Measurements from ENCODE around the gene SMAD3. TPM values are rescaled to one million over a fixed set of nuclear protein-coding genes. Genes with fewer than 3 reads are reported as not detected.

Gene SMAD3
- total RNA-seq, 1 donor from 2014 or later: 28.1 TPM

GRCh38 chr15:67101911-67102598 lies 36.7 kb downstream of the SMAD3 start:
- intact Hi-C loops (cut with micrococcal nuclease): loop anchor here (1.0 to 2.0 kb wide), 9 partner anchors 11 to 139 kb away; no protein-coding TSS in a partner anchor
- H3K27me3 Mint-ChIP-seq (ENCODE audit: low read depth): no peaks in the 10 kb centered on the region
- no peak overlapping the region for H3K4me3 Mint-ChIP-seq (ENCODE audit: low read depth)
- H3K4me1 Mint-ChIP-seq (ENCODE audit: low read depth): peaks cover 61% of the 10 kb centered on the region
- DNase-seq (ENCODE audit: low spot score): peak; percentile 57
- peaks cover 38% of the 10 kb centered on the region for H3K36me3 Mint-ChIP-seq (ENCODE audit: low read depth)
- H3K27ac Mint-ChIP-seq: no peak overlapping the region
- H3K9me3 Mint-ChIP-seq: no peaks in the 10 kb centered on the region

DNA sequence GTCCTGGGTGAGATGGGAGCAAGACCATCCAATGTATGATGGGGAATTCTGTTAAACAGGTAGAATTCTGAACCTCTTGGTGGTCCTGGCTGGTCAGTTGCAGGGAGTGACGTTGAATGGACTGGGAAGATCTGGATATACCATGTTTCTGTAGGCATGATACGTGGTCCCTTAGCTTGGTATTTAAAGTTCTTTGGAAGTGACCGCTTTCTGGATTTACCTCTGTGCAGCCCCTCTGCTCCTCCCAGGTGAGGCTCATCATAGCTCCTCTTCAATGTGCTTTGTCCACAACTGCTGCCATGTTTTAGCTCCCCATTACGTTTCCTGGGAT lies 37.2 kb downstream of the SMAD3 start:
- no peaks in the 10 kb centered on the region for H3K27me3 Mint-ChIP-seq (ENCODE audit: low read depth)

DNA sequence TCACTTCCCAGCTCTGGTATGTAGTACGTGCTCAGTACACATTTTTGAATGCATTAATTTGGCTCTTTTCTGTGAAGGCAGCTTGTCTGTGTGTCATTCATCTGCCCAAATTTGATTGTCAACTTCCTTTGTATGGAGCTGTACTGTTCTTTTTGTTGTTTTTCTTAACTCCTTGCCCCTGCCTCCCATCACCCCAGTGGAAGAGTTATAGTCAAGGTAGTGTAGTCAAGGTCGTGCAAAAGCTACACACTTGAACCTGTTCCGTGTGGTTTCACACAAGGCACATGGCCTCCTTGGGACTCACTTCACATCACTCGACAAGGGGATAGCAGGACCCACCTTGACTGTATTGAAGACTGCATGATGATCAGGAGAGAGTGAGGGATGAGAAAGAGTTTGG lies 37.6 kb downstream of the SMAD3 start:
- intact Hi-C loops (cut with micrococcal nuclease): loop anchor here (2.0 kb wide), 1 partner anchor 44 kb away; no protein-coding TSS in a partner anchor
- peaks cover 35% of the 10 kb centered on the region for H3K36me3 Mint-ChIP-seq (ENCODE audit: low read depth)

More for the DNA sequence above, 37.2 kb downstream of the SMAD3 start:
- no peak overlapping the region for H3K4me3 Mint-ChIP-seq (ENCODE audit: low read depth)
- no peak overlapping the region for H3K27ac Mint-ChIP-seq
- no peak for DNase-seq (ENCODE audit: low spot score)
- H3K36me3 Mint-ChIP-seq (ENCODE audit: low read depth): peaks cover 34% of the 10 kb centered on the region
- intact Hi-C loops (cut with micrococcal nuclease): loop anchor here (1.0 to 2.0 kb wide), 4 partner anchors 19 to 139 kb away; no protein-coding TSS in a partner anchor
- H3K9me3 Mint-ChIP-seq: no peaks in the 10 kb centered on the region
- H3K4me1 Mint-ChIP-seq (ENCODE audit: low read depth): peaks cover 60% of the 10 kb centered on the region

GRCh38 chr15:67103432-67103831 lies 38.0 kb downstream of the SMAD3 start:
- peaks cover 37% of the 10 kb centered on the region for H3K36me3 Mint-ChIP-seq (ENCODE audit: low read depth)
- H3K9me3 Mint-ChIP-seq: no peaks in the 10 kb centered on the region
- H3K4me1 Mint-ChIP-seq (ENCODE audit: low read depth): peaks cover 60% of the 10 kb centered on the region
- intact Hi-C loops (cut with micrococcal nuclease): loop anchor here (2.0 kb wide), 1 partner anchor 43 kb away; no protein-coding TSS in a partner anchor
- DNase-seq (ENCODE audit: low spot score): no peak
- H3K27ac Mint-ChIP-seq: peak overlapping the region; percentile 72
- peak overlapping the region; percentile 27 for H3K4me3 Mint-ChIP-seq (ENCODE audit: low read depth)
- H3K27me3 Mint-ChIP-seq (ENCODE audit: low read depth): no peaks in the 10 kb centered on the region

More for the DNA sequence above, 37.6 kb downstream of the SMAD3 start:
- no peak overlapping the region for H3K4me3 Mint-ChIP-seq (ENCODE audit: low read depth)
- no peak overlapping the region for H3K27ac Mint-ChIP-seq
- DNase-seq (ENCODE audit: low spot score): no peak
- no peaks in the 10 kb centered on the region for H3K9me3 Mint-ChIP-seq
- H3K27me3 Mint-ChIP-seq (ENCODE audit: low read depth): no peaks in the 10 kb centered on the region
- H3K4me1 Mint-ChIP-seq (ENCODE audit: low read depth): peaks cover 59% of the 10 kb centered on the region

DNA sequence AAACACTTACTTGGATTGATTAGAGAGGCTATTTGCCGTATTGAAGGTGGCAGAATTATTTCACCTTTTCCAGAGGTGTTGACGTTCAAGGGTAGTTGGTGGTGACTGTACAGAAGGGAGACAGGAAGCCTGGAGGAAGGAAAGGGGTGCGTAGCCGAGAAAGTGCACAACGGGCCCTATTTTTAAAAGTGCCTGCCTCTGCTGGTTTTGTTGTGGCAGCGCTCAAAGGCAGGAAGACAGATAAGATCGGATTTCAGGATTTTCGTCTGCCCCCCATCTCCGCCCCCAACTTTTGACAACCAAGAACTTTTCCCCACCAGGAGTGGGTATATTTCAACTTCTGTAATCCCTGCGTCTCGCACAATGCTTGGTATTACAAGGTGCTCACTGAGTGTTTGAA lies 38.5 kb downstream of the SMAD3 start:
- intact Hi-C loops (cut with micrococcal nuclease): loop anchor here (2.0 kb wide), 1 partner anchor 43 kb away; no protein-coding TSS in a partner anchor
- Mint-ChIP-seq H3K27me3 (ENCODE audit: low read depth) (no peaks in the 10 kb centered on the region), H3K9me3 (no peaks in the 10 kb centered on the region), H3K36me3 (ENCODE audit: low read depth) (peaks cover 38% of the 10 kb centered on the region), H3K4me3 (ENCODE audit: low read depth) (peak overlapping the region; percentile 27), H3K27ac (peak overlapping the region; percentile 72), H3K4me1 (ENCODE audit: low read depth) (peaks cover 60% of the 10 kb centered on the region)
- no peak for DNase-seq (ENCODE audit: low spot score)

DNA sequence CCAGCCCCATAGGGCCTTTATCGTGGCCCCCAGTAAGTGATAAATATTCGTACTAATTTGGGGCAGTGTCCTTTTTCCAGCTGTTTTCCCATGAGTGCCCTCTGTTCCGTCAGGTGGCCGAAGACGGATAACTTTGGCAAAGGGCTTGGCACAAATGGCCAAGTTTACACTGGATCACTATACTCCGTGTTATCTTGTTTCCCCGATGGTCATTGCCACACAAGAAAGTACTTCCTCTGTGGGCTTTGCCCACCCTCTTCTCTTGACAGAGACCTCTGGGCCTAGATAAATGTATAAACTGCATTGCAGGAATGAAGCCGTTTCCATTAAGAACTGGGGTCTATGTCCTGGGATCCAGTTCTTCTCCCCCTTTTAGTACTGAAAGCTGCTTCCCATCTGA lies 39.1 kb downstream of the SMAD3 start:
- H3K36me3 Mint-ChIP-seq (ENCODE audit: low read depth): peaks cover 36% of the 10 kb centered on the region
- no peak overlapping the region for H3K27ac Mint-ChIP-seq
- no peak for DNase-seq (ENCODE audit: low spot score)
- intact Hi-C loops (cut with micrococcal nuclease): no loop called here
- H3K4me1 Mint-ChIP-seq (ENCODE audit: low read depth): peaks cover 60% of the 10 kb centered on the region
- no peaks in the 10 kb centered on the region for H3K9me3 Mint-ChIP-seq
- H3K4me3 Mint-ChIP-seq (ENCODE audit: low read depth): no peak overlapping the region
- H3K27me3 Mint-ChIP-seq (ENCODE audit: low read depth): no peaks in the 10 kb centered on the region

DNA sequence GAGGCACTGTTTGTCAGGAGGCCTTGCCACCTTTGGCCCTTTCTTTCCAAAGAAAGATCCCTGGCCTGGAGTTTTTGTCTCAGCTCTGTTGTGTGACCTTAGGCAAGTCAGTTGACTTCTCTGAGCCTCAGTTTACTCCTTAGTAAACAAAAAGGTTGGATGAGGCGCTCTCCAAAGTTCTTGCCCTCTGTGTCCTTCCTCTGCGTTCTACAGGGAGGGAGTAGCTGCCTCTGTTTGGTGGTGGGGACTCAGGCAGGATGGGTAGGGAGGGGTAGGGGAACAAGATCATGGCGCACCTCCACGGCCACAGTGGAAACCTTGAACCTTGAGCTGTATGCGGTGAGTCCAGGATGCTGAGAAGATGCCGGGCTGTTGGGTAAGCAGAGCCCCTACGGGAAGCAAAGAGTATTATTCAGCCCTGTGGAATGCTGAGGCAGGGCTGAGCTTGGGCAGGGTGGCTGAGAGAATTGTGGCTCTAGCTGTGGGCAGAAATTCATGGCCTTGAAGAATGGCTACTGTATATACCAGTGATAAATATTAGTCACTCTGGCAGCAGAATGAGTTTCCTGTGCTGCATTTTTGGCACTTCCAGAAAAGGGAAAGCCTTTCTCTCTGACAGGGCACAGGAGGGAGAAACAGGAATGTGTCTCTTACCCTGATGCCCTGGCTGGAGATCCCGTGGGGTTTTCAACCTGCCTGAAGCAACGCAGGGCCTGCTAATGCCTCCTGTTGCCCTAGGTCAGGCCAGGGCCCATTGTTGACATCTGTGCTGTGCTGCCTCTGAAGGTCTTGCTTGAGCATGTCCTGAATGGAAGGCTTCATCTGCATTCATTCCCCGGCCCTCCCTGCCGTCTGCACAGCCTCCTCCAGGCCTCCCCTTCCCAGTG lies 39.9 kb downstream of the SMAD3 start:
- intact Hi-C loops (cut with micrococcal nuclease): no loop called here
- no peaks in the 10 kb centered on the region for H3K9me3 Mint-ChIP-seq
- no peak overlapping the region for H3K4me3 Mint-ChIP-seq (ENCODE audit: low read depth)
- peaks cover 60% of the 10 kb centered on the region for H3K4me1 Mint-ChIP-seq (ENCODE audit: low read depth)
- H3K27me3 Mint-ChIP-seq (ENCODE audit: low read depth): no peaks in the 10 kb centered on the region
- DNase-seq (ENCODE audit: low spot score): no peak
- H3K36me3 Mint-ChIP-seq (ENCODE audit: low read depth): peaks cover 44% of the 10 kb centered on the region
- H3K27ac Mint-ChIP-seq: peak overlapping the region; percentile 38

GRCh38 chr15:67105991-67106763 lies 40.8 kb downstream of the SMAD3 start:
- no peak for DNase-seq (ENCODE audit: low spot score)
- Mint-ChIP-seq H3K4me3 (ENCODE audit: low read depth) (no peak overlapping the region), H3K27me3 (ENCODE audit: low read depth) (no peaks in the 10 kb centered on the region), H3K9me3 (peaks cover 3% of the 10 kb centered on the region), H3K36me3 (ENCODE audit: low read depth) (peaks cover 52% of the 10 kb centered on the region), H3K4me1 (ENCODE audit: low read depth) (peaks cover 66% of the 10 kb centered on the region), H3K27ac (peak overlapping the region; percentile 38)
- intact Hi-C loops (cut with micrococcal nuclease): no loop called here

DNA sequence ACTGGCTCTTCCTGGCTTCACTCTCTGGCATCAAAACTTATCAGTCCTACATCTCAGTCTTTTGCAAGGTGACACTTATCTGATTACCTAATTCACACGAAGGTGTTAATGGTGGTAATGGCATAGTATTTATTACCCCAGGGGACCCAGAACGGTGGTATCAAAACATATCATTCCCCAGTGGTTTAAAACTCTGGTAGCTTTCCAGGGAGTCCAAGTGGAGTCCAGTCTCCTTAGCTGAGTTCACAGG lies 41.3 kb downstream of the SMAD3 start:
- intact Hi-C loops (cut with micrococcal nuclease): no loop called here

DNA sequence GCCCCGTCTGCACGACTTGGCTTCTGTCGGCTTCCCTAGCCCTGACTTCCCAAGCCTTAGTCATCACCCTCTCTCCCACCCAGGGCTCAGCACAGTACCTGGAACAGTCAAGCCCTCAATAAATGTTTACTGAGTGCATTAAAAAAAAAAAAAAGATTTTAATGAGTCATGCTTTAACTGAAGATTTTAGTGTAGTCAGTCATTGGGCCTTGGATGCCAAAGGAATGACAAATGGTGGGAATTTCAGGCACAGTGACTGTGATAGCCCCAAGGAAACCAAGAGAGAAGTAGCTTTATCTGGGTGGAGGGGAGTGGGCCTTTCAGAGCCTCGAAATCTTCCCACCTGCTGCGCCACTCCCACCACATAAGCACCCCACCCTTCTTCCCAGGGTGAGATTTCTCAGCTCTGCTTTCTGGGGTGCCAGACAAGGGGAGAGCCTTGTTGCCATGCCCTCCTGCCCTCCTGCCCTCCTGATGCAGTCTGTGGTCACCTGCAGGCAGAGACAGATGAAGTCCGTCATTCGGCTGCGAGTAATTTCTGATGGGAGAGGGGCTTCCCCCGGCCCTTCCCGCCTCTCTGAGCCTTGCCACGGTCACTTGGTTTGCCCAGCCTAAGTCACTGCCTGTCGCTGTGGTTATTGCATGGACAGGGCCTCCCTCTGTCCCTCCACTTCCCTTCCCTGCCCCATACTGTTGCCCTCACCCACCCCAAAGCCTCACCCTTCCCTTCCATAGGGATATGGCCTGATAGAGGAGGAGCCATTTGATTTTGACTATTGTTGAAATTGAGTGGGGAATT lies 41.8 kb downstream of the SMAD3 start:
- no peak overlapping the region for H3K27ac Mint-ChIP-seq

More for the DNA sequence above, 41.3 kb downstream of the SMAD3 start:
- no peak for DNase-seq (ENCODE audit: low spot score)
- Mint-ChIP-seq H3K4me1 (ENCODE audit: low read depth) (peaks cover 68% of the 10 kb centered on the region), H3K27ac (no peak overlapping the region), H3K36me3 (ENCODE audit: low read depth) (peaks cover 57% of the 10 kb centered on the region), H3K9me3 (peaks cover 8% of the 10 kb centered on the region), H3K4me3 (ENCODE audit: low read depth) (no peak overlapping the region), H3K27me3 (ENCODE audit: low read depth) (no peaks in the 10 kb centered on the region)

GRCh38 chr15:67108122-67108961 lies 42.9 kb downstream of the SMAD3 start:
- intact Hi-C loops (cut with micrococcal nuclease): no loop called here
- Mint-ChIP-seq H3K4me1 (ENCODE audit: low read depth) (peaks cover 74% of the 10 kb centered on the region), H3K4me3 (ENCODE audit: low read depth) (no peak overlapping the region)

More for the DNA sequence above, 41.8 kb downstream of the SMAD3 start:
- H3K36me3 Mint-ChIP-seq (ENCODE audit: low read depth): peaks cover 59% of the 10 kb centered on the region
- H3K9me3 Mint-ChIP-seq: peaks cover 9% of the 10 kb centered on the region
- peaks cover 68% of the 10 kb centered on the region for H3K4me1 Mint-ChIP-seq (ENCODE audit: low read depth)
- no peaks in the 10 kb centered on the region for H3K27me3 Mint-ChIP-seq (ENCODE audit: low read depth)
- no peak for DNase-seq (ENCODE audit: low spot score)
- intact Hi-C loops (cut with micrococcal nuclease): no loop called here
- no peak overlapping the region for H3K4me3 Mint-ChIP-seq (ENCODE audit: low read depth)

More at GRCh38 chr15:67108122-67108961, 42.9 kb downstream of the SMAD3 start:
- Mint-ChIP-seq H3K27me3 (ENCODE audit: low read depth) (no peaks in the 10 kb centered on the region), H3K9me3 (peaks cover 12% of the 10 kb centered on the region), H3K27ac (peak overlapping the region; percentile 38), H3K36me3 (ENCODE audit: low read depth) (peaks cover 62% of the 10 kb centered on the region)
- no peak for DNase-seq (ENCODE audit: low spot score)

Data from activated T-helper 2 cell treated with anti-CD3 and anti-CD28 coated beads, Interferon-gamma antibody, Interleukin-2, Interleukin-4, amounts not matched to agents 10 μg/mL and 5 μg/mL and 100 μg/mL, durations not matched to agents 14 hours and 24 hours and 36 hours (primary cell).